Mesenchymal stem cell (in vitro differentiated cells and primary cell): ENCODE results near the gene CNTRL.

Experiments
- DNase-seq: peaks from one replicate; pipeline ENCODE4 v3.0.0-alpha.2; 2013
- H2AFZ ChIP-seq: one replicate; pipeline ENCODE4 v1.6.1; 2013; ENCODE audit warnings: low read depth, mild to moderate bottlenecking, control low read depth, inconsistent platforms, low read length, moderate library complexity
- H2AK5ac ChIP-seq: 2 replicates; pipeline ENCODE4 v1.6.1; 2013; ENCODE audit warnings: low read length, moderate library complexity, mild to moderate bottlenecking, inconsistent platforms; ENCODE audit not compliant: severe bottlenecking
- H2BK120ac ChIP-seq: one replicate; pipeline ENCODE4 v1.6.1; 2013; ENCODE audit warnings: low read depth, mild to moderate bottlenecking, inconsistent platforms, low read length, moderate library complexity
- H2BK12ac ChIP-seq, 2 experiments: one replicate each; pipeline ENCODE4 v1.6.1; 2013; ENCODE audit warnings: inconsistent platforms in 2 of 2, low read length in 2 of 2, mild to moderate bottlenecking in 2 of 2, moderate library complexity in 2 of 2, control low read depth in 1 of 2
- H2BK15ac ChIP-seq: one replicate; pipeline ENCODE4 v1.6.1; 2013; ENCODE audit warnings: mild to moderate bottlenecking, low read depth, inconsistent platforms; ENCODE audit not compliant: poor library complexity, severe bottlenecking
- H2BK5ac ChIP-seq: 2 replicates; pipeline ENCODE4 v1.6.1; 2013; ENCODE audit warnings: low read depth, mild to moderate bottlenecking, low read length, control low read depth, inconsistent platforms; ENCODE audit not compliant: poor library complexity, severe bottlenecking
- H3K14ac ChIP-seq, 2 experiments: one replicate each; pipeline ENCODE4 v1.6.1; 2013; ENCODE audit warnings: inconsistent platforms in 2 of 2, low read length in 2 of 2, control low read depth in 1 of 2, mild to moderate bottlenecking in 1 of 2, moderate library complexity in 1 of 2
- H3K18ac ChIP-seq, 2 experiments: one replicate each; pipeline ENCODE4 v1.6.1; 2013; ENCODE audit warnings: inconsistent platforms in 2 of 2, low read length in 2 of 2, control low read depth in 1 of 2, low read depth in 1 of 2, mild to moderate bottlenecking in 1 of 2
- H3K23ac ChIP-seq, 2 experiments: one replicate each; pipeline ENCODE4 v1.6.1; 2013; ENCODE audit warnings: inconsistent platforms in 2 of 2, low read length in 2 of 2, mild to moderate bottlenecking in 2 of 2, moderate library complexity in 2 of 2, control low read depth in 1 of 2
- H3K27ac ChIP-seq: 2 replicates; pipeline ENCODE4 v1.5.1; 2013; ENCODE audit warnings: mild to moderate bottlenecking, moderate library complexity, low read length, control low read depth, inconsistent platforms; ENCODE audit not compliant: poor library complexity, severe bottlenecking
- H3K27me3 ChIP-seq, 2 experiments: 2 replicates each; pipeline versions ENCODE4 v1.6.1 to v1.7.0; 2013; ENCODE audit warnings: low read length in 2 of 2, mild to moderate bottlenecking in 2 of 2, moderate library complexity in 2 of 2, control low read depth in 1 of 2, inconsistent platforms in 1 of 2; ENCODE audit not compliant: control insufficient read depth in 1 of 2, insufficient read depth in 1 of 2
- H3K36me3 ChIP-seq, 2 experiments: 2 replicates each; pipeline versions ENCODE4 v1.6.1 to v1.7.0; 2013; ENCODE audit warnings: low read length in 2 of 2, control low read depth in 1 of 2, inconsistent platforms in 1 of 2, low read depth in 1 of 2, mild to moderate bottlenecking in 1 of 2; ENCODE audit not compliant: insufficient read depth in 2 of 2, control insufficient read depth in 1 of 2
- H3K4ac ChIP-seq, 2 experiments: one replicate each; pipeline ENCODE4 v1.6.1; 2013; ENCODE audit warnings: inconsistent platforms in 2 of 2, low read length in 2 of 2, mild to moderate bottlenecking in 2 of 2, moderate library complexity in 2 of 2, control low read depth in 1 of 2, low read depth in 1 of 2
- H3K4me1 ChIP-seq: 2 replicates; pipeline ENCODE4 v1.6.1; 2013; ENCODE audit warnings: low read depth, low read length, control low read depth; ENCODE audit not compliant: control insufficient read depth, insufficient read depth
- H3K4me2 ChIP-seq: 2 replicates; pipeline ENCODE4 v1.6.1; 2013; ENCODE audit warnings: low read length, mild to moderate bottlenecking, inconsistent platforms; ENCODE audit not compliant: poor library complexity, severe bottlenecking
- H3K4me3 ChIP-seq, 2 experiments: 2 replicates each; pipeline versions ENCODE4 v1.5.1 to v1.7.0; 2013; ENCODE audit warnings: low read length in 2 of 2, mild to moderate bottlenecking in 2 of 2, control low read depth in 1 of 2, low read depth in 1 of 2; ENCODE audit not compliant: insufficient read depth in 1 of 2
- H3K79me1 ChIP-seq: replicated peaks from 2 replicates; pipeline ENCODE4 v1.6.1; 2013; ENCODE audit warnings: mild to moderate bottlenecking, control low read depth, low read length, inconsistent platforms; ENCODE audit not compliant: poor library complexity, severe bottlenecking
- H3K9ac ChIP-seq: 2 replicates; pipeline ENCODE4 v1.7.0; 2013; ENCODE audit warnings: mild to moderate bottlenecking, low read length, moderate library complexity
- H3K9me3 ChIP-seq: 2 replicates; pipeline ENCODE4 v1.7.0; 2013; ENCODE audit warnings: mild to moderate bottlenecking, low read length; ENCODE audit not compliant: control insufficient read depth
- H4K8ac ChIP-seq: one replicate; pipeline ENCODE4 v1.6.1; 2013; ENCODE audit warnings: inconsistent platforms, mild to moderate bottlenecking, low read length, moderate library complexity
- H4K91ac ChIP-seq: one replicate; pipeline ENCODE4 v1.6.1; 2013; ENCODE audit warnings: mild to moderate bottlenecking, low read length, inconsistent platforms
- WGBS: methylation state at CpG from one replicate; pipeline ENCODE4 v1.1.7; 2013; ENCODE audit warnings: mixed read lengths; 5-methylcytosine and 5-hydroxymethylcytosine counted together

Gene CNTRL

GRCh38 chr9:121192518-121192917 lies 117.8 kb downstream of the CNTRL start:
- Histone ChIP-seq H3K4me1 (peaks cover 5% of the 10 kb centered on the region), H2BK15ac (no peak overlapping the region), H3K14ac (no peak overlapping the region), H2AFZ (no peak overlapping the region), H3K4ac (no peak overlapping the region), H3K4me2 (no peak overlapping the region), H3K4me3 (no peak overlapping the region), H2AK5ac (no peak overlapping the region), H2BK5ac (no peak overlapping the region), H2BK120ac (no peak overlapping the region), H3K79me1 (no peaks in the 10 kb centered on the region), H4K91ac (no peak overlapping the region), H3K9ac (peak overlapping the region; percentile 76), H2BK12ac (no peak overlapping the region), H3K36me3 (peaks cover 0 to 18% of the 10 kb centered on the region in 2 experiments), H3K18ac (no peak overlapping the region), H3K27ac (no peak overlapping the region), H4K8ac (no peak overlapping the region), H3K9me3 (no peaks in the 10 kb centered on the region), H3K27me3 (no peaks in the 10 kb centered on the region), H3K23ac (no peak overlapping the region)
- DNase-seq, result no peak
- no CpG with 5 or more reads among the region's 1 CpG for WGBS

- DNase-seq, result peak; percentile 55
- Histone ChIP-seq H3K4ac (no peak overlapping the region), H3K14ac (no peak overlapping the region), H2BK120ac (no peak overlapping the region), H2BK5ac (no peak overlapping the region), H4K8ac (no peak overlapping the region), H2AFZ (no peak overlapping the region), H4K91ac (no peak overlapping the region), H3K4me1 (peaks cover 5% of the 10 kb centered on the region), H3K79me1 (no peaks in the 10 kb centered on the region), H3K23ac (no peak overlapping the region), H3K9ac (peak overlapping the region; percentile 76), H3K9me3 (no peaks in the 10 kb centered on the region), H3K36me3 (peaks cover 0 to 18% of the 10 kb centered on the region in 2 experiments), H3K27ac (no peak overlapping the region), H2AK5ac (no peak overlapping the region), H2BK15ac (no peak overlapping the region), H2BK12ac (no peak overlapping the region), H3K4me3 (no peak overlapping the region), H3K27me3 (no peaks in the 10 kb centered on the region), H3K4me2 (no peak overlapping the region), H3K18ac (no peak overlapping the region)
- no CpG with 5 or more reads among the region's 1 CpG for WGBS
These were observed 118.3 kb downstream of the CNTRL start for GRCh38 chr9:121192959-121193640.

GRCh38 chr9:121194730-121195129 lies 120.0 kb downstream of the CNTRL start:
- no peak for DNase-seq

GRCh38 chr9:121196389-121196788 lies 121.6 kb downstream of the CNTRL start:
- WGBS, result 64% methylated on average over 3 of the region's 4 CpGs

More at GRCh38 chr9:121194730-121195129, 120.0 kb downstream of the CNTRL start:
- H3K4me1 ChIP-seq, result peaks cover 5% of the 10 kb centered on the region
- H2BK5ac ChIP-seq, result no peak overlapping the region
- H2BK120ac ChIP-seq, result no peak overlapping the region
- H3K9ac ChIP-seq, result peak overlapping the region; percentile 76
- H3K36me3 ChIP-seq, result peaks cover 0 to 8% of the 10 kb centered on the region in 2 experiments
- H2AFZ ChIP-seq, result no peak overlapping the region
- H3K9me3 ChIP-seq, result no peaks in the 10 kb centered on the region
- H3K79me1 ChIP-seq, result no peaks in the 10 kb centered on the region
- H3K23ac ChIP-seq, result no peak overlapping the region
- no peak overlapping the region for H3K4ac ChIP-seq
- H3K18ac ChIP-seq, result no peak overlapping the region
- no CpG with 5 or more reads among the region's 1 CpG for WGBS
- no peak overlapping the region for H3K14ac ChIP-seq
- H4K91ac ChIP-seq, result no peak overlapping the region
- no peak overlapping the region for H3K27ac ChIP-seq
- no peaks in the 10 kb centered on the region for H3K27me3 ChIP-seq
- no peak overlapping the region for H2AK5ac ChIP-seq
- H3K4me2 ChIP-seq, result no peak overlapping the region
- no peak overlapping the region for H3K4me3 ChIP-seq
- no peak overlapping the region for H2BK12ac ChIP-seq
- H4K8ac ChIP-seq, result no peak overlapping the region
- no peak overlapping the region for H2BK15ac ChIP-seq

More at GRCh38 chr9:121196389-121196788, 121.6 kb downstream of the CNTRL start:
- H3K27me3 ChIP-seq, result no peaks in the 10 kb centered on the region
- H3K9me3 ChIP-seq, result no peaks in the 10 kb centered on the region
- no peak overlapping the region for H3K14ac ChIP-seq
- no peak overlapping the region for H2AFZ ChIP-seq
- no peak overlapping the region for H3K23ac ChIP-seq
- H3K4ac ChIP-seq, result no peak overlapping the region
- no peak overlapping the region for H2BK5ac ChIP-seq
- H3K4me1 ChIP-seq, result peaks cover 4% of the 10 kb centered on the region
- peak overlapping the region; percentile 76 for H3K9ac ChIP-seq
- H3K18ac ChIP-seq, result no peak overlapping the region
- H2AK5ac ChIP-seq, result no peak overlapping the region
- no peak overlapping the region for H3K27ac ChIP-seq
- H3K4me3 ChIP-seq, result peak overlapping the region in 1 of 2 experiments; percentile 10
- no peak for DNase-seq
- H2BK120ac ChIP-seq, result no peak overlapping the region
- H4K91ac ChIP-seq, result no peak overlapping the region
- H3K79me1 ChIP-seq, result no peaks in the 10 kb centered on the region
- no peak overlapping the region for H4K8ac ChIP-seq
- H3K36me3 ChIP-seq, result peaks cover 0 to 2% of the 10 kb centered on the region in 2 experiments
- H2BK12ac ChIP-seq, result no peak overlapping the region
- no peak overlapping the region for H3K4me2 ChIP-seq
- no peak overlapping the region for H2BK15ac ChIP-seq
